Lower lobe of right lung (tissue), 2 donors: Measurements from ENCODE around the gene ACHE. TPM values are rescaled to one million over a fixed set of nuclear protein-coding genes. Genes with fewer than 3 reads are reported as not detected.

Experiments
- ATAC-seq, 2 donors: fragments of 200-7000 bp; cut with Tn5 transposase; one replicate each; pipeline ENCODE4 v1.9.1; 2020 to 2022; ENCODE audit warnings: mild to moderate bottlenecking in 2 of 2, moderate library complexity in 2 of 2
- DNase-seq: peaks from one replicate; pipeline ENCODE4 v3.0.0-alpha.2; 2020
- H3K27ac ChIP-seq: fragments of 200-600 bp; one replicate; pipeline ENCODE4 v1.8.0; 2022
- H3K27me3 ChIP-seq: fragments of 200-600 bp; one replicate; pipeline ENCODE4 v1.8.0; 2022; ENCODE audit warnings: low read depth
- H3K36me3 ChIP-seq: fragments of 200-600 bp; one replicate; pipeline ENCODE4 v1.8.0; 2022; ENCODE audit warnings: mild to moderate bottlenecking
- H3K4me1 ChIP-seq: fragments of 200-600 bp; one replicate; pipeline ENCODE4 v1.8.0; 2022
- H3K4me3 ChIP-seq: fragments of 200-600 bp; one replicate; pipeline ENCODE4 v1.8.0; 2022; ENCODE audit warnings: mild to moderate bottlenecking
- H3K9me3 ChIP-seq: fragments of 200-600 bp; one replicate; pipeline ENCODE4 v1.8.0; 2022
- intact Hi-C: fragments of 100-400 bp; cut with DNase I; formaldehyde crosslinking; loops from one replicate; pipeline ENCODE4 v1.11.0; 2022
- total RNA-seq: library from RNA; stranded (reverse); fragmentation: NEBNext Ultra II Directional; extraction: Animal tissue kit (Norgen Biotek cat#: 25700); gene quantifications from one replicate; pipeline ENCODE4 v1.2.1, GENCODE V29; 2021
- TF ChIP-seq, protein P1 (sequence below): fragments of 200-600 bp; IDR thresholded peaks from one replicate; pipeline ENCODE4 v1.8.0; 2022; ENCODE audit warnings: antibody characterized with exemption, mild to moderate bottlenecking
- donor health status: DM: no; HTN: yes; CAD: no; lungs with severe emphysema.

The ACHE gene
- total RNA-seq, 1 donor from 2014 or later: 0.97 TPM

DNA sequence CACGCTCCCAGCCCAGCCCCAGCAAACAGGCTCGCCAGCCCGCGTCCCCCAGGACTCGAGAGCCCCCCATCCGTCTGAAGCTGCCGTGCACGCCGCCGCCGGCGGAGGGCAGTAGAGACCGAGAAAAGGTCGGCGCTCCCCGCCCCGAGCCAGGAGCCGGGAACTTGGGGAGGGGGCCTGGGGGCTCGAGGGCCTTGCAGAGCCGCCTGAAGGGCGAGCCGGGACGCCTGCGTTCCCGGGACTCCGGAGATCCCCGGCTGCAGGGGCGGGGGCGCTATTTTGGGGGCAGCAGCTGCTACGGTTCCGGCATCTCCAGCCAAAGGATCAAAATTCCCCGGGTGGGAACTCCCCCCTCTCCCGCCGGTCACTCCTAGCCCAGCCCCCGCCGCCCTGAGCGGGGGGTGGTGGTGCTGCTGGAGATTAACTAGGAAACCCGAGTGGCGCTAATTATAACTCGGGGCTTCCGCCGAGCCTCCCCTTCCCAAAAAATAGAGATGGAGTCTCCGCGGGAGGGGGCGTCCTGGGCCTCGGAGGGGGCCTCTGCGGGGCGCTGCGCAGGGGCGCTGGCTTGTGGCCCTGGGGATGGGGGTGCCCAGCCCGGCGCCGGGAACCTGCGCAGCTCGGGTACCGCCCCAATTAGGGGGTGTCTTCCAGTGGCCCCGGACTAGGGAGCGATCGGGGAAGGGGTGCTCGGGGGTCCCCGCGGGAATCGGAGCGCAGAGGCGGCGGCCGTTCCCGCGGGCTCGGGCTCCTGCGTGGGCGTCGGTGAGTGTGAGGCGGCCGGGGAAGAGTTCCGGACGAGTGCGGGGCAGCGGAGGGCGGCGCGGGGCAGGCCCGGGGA, 608 bp downstream of the ACHE start:
- intact Hi-C loops: loop anchor here (5.0 kb wide), 1 partner anchor 162 kb away; no protein-coding TSS in a partner anchor
- DNase-seq: no peak

DNA sequence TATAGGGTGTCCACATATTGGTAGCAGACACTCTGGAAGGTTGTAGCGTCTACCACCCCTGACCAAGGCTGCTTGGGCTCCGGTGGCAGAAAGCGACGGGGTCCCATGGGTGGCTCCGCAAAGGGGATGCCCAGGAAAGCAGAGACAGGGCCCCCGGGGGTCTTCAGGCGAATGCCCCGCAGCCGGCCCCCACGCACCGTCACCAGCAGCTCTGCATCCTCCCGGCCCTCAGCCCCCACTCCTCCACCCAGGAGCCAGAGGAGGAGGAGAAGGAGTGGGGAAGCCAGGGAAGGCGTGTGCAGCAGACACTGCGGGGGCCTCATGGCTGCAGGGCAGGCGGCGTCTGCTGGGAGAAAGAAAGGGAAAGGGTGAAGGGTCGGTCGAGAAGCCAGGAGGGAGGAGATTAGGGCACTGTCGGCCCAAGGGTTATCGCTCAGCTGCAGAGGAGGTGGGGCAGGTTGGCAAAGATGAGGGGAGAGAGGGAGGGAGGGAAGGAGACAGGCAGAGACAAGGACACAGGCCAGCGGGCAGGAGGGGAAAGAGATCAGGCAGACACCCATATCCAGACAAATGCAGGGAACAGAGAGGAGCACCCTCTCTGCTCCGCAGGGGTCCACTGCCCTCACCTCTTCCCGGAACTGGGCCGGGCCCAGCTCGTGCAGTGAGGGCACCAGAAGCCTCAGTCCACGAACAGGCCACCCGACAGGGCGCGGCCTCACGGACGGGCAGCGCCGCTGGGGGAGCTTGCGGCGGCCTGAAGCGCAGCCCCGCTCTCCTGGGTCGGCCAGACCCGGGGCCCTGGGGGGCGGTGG, 1.6 kb downstream of the ACHE start:
- DNase-seq: no peak
- Histone ChIP-seq H3K4me3 (peak overlapping the region; percentile 58), H3K4me1 (peaks cover 36% of the 10 kb centered on the region), H3K27ac (no peak overlapping the region), H3K36me3 (no peaks in the 10 kb centered on the region), H3K9me3 (no peaks in the 10 kb centered on the region), H3K27me3 (peaks cover 55% of the 10 kb centered on the region)
- TF ChIP-seq, protein P1, sequence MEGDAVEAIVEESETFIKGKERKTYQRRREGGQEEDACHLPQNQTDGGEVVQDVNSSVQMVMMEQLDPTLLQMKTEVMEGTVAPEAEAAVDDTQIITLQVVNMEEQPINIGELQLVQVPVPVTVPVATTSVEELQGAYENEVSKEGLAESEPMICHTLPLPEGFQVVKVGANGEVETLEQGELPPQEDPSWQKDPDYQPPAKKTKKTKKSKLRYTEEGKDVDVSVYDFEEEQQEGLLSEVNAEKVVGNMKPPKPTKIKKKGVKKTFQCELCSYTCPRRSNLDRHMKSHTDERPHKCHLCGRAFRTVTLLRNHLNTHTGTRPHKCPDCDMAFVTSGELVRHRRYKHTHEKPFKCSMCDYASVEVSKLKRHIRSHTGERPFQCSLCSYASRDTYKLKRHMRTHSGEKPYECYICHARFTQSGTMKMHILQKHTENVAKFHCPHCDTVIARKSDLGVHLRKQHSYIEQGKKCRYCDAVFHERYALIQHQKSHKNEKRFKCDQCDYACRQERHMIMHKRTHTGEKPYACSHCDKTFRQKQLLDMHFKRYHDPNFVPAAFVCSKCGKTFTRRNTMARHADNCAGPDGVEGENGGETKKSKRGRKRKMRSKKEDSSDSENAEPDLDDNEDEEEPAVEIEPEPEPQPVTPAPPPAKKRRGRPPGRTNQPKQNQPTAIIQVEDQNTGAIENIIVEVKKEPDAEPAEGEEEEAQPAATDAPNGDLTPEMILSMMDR: no peak
- intact Hi-C loops: no loop called here
- no peak for ATAC-seq

More for the DNA sequence above, 608 bp downstream of the ACHE start:
- peaks cover 34% of the 10 kb centered on the region for H3K4me1 ChIP-seq
- no peak overlapping the region for H3K27ac ChIP-seq
- peak; percentile 20 to 34 for ATAC-seq
- H3K4me3 ChIP-seq: peak overlapping the region; percentile 58
- peaks cover 63% of the 10 kb centered on the region for H3K27me3 ChIP-seq
- H3K9me3 ChIP-seq: no peaks in the 10 kb centered on the region
- TF ChIP-seq, protein P1: peak; percentile 80
- no peaks in the 10 kb centered on the region for H3K36me3 ChIP-seq

DNA sequence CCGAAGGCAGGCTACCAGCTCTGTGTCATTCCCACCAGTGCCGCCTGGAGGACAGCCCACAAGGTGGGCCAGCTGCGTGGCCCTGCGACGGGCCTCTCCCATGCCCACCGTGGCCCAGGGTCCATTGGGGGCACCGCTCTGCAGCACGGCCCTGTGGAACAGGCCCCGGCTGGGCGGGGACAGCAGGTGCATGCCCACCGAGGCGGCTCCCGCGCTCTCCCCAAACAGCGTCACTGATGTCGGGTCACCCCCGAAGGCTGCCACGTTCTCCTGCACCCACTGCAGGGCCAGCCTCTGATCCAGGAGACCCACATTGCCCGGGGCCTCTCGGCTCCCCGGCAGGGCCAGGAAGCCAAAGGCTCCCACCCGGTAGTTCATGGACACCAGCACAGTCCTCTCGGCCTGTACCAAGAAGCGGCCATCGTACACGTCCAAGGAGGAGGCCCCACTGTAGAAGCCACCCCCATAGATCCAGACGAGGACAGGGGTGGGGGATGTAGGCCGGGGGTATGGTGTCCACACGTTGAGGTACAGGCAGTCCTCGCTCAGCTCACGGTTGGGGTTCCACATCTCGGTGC, 2.3 kb downstream of the ACHE start:
- H3K4me3 ChIP-seq: no peak overlapping the region
- H3K27me3 ChIP-seq: peaks cover 49% of the 10 kb centered on the region
- peaks cover 3% of the 10 kb centered on the region for H3K36me3 ChIP-seq
- intact Hi-C loops: no loop called here
- DNase-seq (no peak), ATAC-seq (no peak)
- peaks cover 43% of the 10 kb centered on the region for H3K4me1 ChIP-seq
- H3K27ac ChIP-seq: no peak overlapping the region
- no peaks in the 10 kb centered on the region for H3K9me3 ChIP-seq
- TF ChIP-seq, protein P1: no peak

DNA sequence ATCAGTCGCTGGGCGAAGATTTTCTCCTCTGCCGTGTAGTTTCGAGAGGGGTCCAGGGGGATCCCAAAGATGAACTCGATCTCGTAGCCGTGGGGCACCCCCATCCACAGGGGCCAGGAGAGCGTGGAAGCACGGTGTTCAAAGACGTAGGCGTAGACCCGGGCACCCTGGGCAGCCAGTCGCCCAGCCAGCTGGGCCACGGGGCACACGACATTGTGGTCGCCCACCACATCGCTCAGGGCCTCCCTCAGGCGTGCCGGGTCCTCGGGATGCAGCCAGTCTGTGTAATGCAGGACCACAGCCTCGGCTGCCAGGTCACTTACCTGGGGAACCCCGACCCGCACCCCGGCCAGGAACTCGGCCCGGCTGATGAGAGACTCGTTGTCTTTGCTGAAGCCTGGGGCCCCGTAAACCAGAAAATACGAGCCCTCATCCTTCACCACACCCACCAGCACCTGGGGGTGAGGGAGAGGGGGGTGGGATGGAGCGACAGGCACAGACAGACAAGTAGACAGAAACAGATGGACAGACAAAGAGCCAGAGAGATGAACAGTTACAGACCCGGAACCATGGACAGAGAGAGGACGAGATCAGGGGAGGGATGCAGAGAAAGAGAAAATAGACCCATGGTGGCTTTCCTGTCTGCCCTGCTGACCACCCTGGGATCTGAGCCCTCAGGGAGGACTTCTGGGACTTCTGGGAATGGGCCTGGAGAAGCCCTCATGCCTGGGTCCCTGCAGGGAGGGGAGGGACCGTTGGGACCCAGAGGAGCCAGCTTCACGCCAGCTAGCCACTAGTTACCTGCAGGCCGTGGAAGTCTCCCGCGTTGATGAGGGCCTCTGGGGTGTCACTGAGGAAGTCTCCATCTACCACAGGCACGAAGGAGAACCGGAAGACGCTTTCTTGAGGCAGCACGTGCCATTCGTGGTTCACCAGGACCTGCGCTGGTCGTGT, 3.0 kb downstream of the ACHE start:
- TF ChIP-seq, protein P1: no peak
- no peaks in the 10 kb centered on the region for H3K9me3 ChIP-seq
- peaks cover 42% of the 10 kb centered on the region for H3K27me3 ChIP-seq
- no peak overlapping the region for H3K4me3 ChIP-seq
- H3K27ac ChIP-seq: no peak overlapping the region
- intact Hi-C loops: no loop called here
- DNase-seq (no peak), ATAC-seq (no peak)
- H3K36me3 ChIP-seq: peaks cover 11% of the 10 kb centered on the region
- peaks cover 51% of the 10 kb centered on the region for H3K4me1 ChIP-seq
